B cell (primary cell): ENCODE data around the gene HOXB3. TPM values are rescaled to one million over a fixed set of nuclear protein-coding genes. Genes with fewer than 3 reads are reported as not detected.

ENCODE experiments used
- ATAC-seq: fragments of 200-7000 bp; cut with Tn5 transposase; one replicate; pipeline ENCODE4 v1.10.0; 2021; ENCODE audit warnings: low read depth, mild to moderate bottlenecking, moderate number of reproducible peaks, moderate library complexity
- CTCF ChIA-PET: fragments of 350-600 bp; sonication (Branson Sonifier 250); formaldehyde crosslinking; loops from one replicate; lab custom pipeline; 2021; ENCODE audit warnings: antibody characterized with exemption, inconsistent platforms; lab: Charles Lee
- POLR2A ChIA-PET: fragments of 350-600 bp; sonication (Branson Sonifier 250); formaldehyde crosslinking; loops from one replicate; lab custom pipeline; 2021; ENCODE audit warnings: antibody characterized with exemption; lab: Charles Lee
- DNase-seq: peaks from one replicate; pipeline ENCODE4 v3.0.0; 2013
- H2AFZ ChIP-seq: 2 replicates; pipeline ENCODE4 v1.6.1; 2012; ENCODE audit warnings: mild to moderate bottlenecking, low read depth, low read length; ENCODE audit not compliant: insufficient read depth, poor library complexity, severe bottlenecking
- H3K27ac ChIP-seq, 2 donors: 1 replicate in 1 of 2; 2 replicates in 1 of 2; pipeline ENCODE4 v1.5.1; 2012 to 2013; ENCODE audit warnings: low read length in 2 of 2, mild to moderate bottlenecking in 2 of 2, moderate library complexity in 1 of 2
- H3K27me3 ChIP-seq, 4 experiments: fragments of 200-600 bp in 1 of 4; sonication (generic) in 1 of 4; replicated peaks in 1 of 4; 1 replicate in 2 of 4; 2 replicates in 2 of 4; pipeline versions ENCODE4 v1.6.1 to v1.7.0; 2013 to 2016; ENCODE audit warnings: low read length in 3 of 4, mild to moderate bottlenecking in 2 of 4, mixed read lengths in 1 of 4, moderate library complexity in 1 of 4; ENCODE audit not compliant: insufficient read depth in 4 of 4, control insufficient read depth in 3 of 4; ENCODE audit errors: control extremely low read depth in 1 of 4
- H3K36me3 ChIP-seq, 2 experiments: replicated peaks in 1 of 2; 1 replicate in 1 of 2; 2 replicates in 1 of 2; pipeline versions ENCODE4 v1.6.1 to v1.7.1; 2013; ENCODE audit warnings: low read length in 1 of 2; ENCODE audit not compliant: insufficient read depth in 2 of 2, control insufficient read depth in 1 of 2; ENCODE audit errors: control extremely low read depth in 1 of 2, extremely low read depth in 1 of 2
- H3K4me1 ChIP-seq, 2 donors: fragments of 200-600 bp in 1 of 2; sonication (generic) in 1 of 2; 1 replicate in 1 of 2; 2 replicates in 1 of 2; pipeline versions ENCODE4 v1.5.1 to v1.6.1; 2013 to 2017; ENCODE audit warnings: low read length in 2 of 2; ENCODE audit not compliant: control insufficient read depth in 2 of 2, insufficient read depth in 2 of 2
- H3K4me2 ChIP-seq: replicated peaks from 2 replicates; pipeline ENCODE3; 2012; ENCODE audit warnings: mild to moderate bottlenecking, low read depth, low read length; ENCODE audit not compliant: poor library complexity, severe bottlenecking
- H3K4me3 ChIP-seq, 5 experiments: fragments of 200-600 bp in 1 of 5; sonication (generic) in 1 of 5; 1 replicate in 3 of 5; 2 replicates in 2 of 5; pipeline versions ENCODE4 v1.5.1 to v1.7.0; 2011 to 2016; ENCODE audit warnings: low read length in 4 of 5, mild to moderate bottlenecking in 4 of 5, low read depth in 2 of 5, control low read depth in 1 of 5, moderate library complexity in 1 of 5; ENCODE audit not compliant: insufficient read depth in 1 of 5; ENCODE audit errors: control extremely low read depth in 1 of 5, extremely low read depth in 1 of 5
- H3K79me2 ChIP-seq: fragments of 200-600 bp; sonication (generic); one replicate; pipeline ENCODE4 v1.6.0; 2016; ENCODE audit warnings: low read length; ENCODE audit not compliant: control insufficient read depth, insufficient read depth
- H3K9ac ChIP-seq: fragments of 200-600 bp; sonication (generic); 2 replicates; pipeline ENCODE4 v1.6.1; 2017; ENCODE audit warnings: mild to moderate bottlenecking, low read length, moderate library complexity
- H3K9me3 ChIP-seq, 3 donors: one replicate each; pipeline versions ENCODE4 v1.6.1 to v1.7.1; 2013; ENCODE audit warnings: low read length in 2 of 3; ENCODE audit not compliant: control insufficient read depth in 2 of 3, insufficient read depth in 1 of 3; ENCODE audit errors: control extremely low read depth in 1 of 3
- H4K20me1 ChIP-seq: 2 replicates; pipeline ENCODE4 v1.6.0; 2012; ENCODE audit warnings: mild to moderate bottlenecking, low read length; ENCODE audit not compliant: insufficient read depth, control insufficient read depth, poor library complexity, severe bottlenecking
- H3K27ac Mint-ChIP-seq: one replicate; pipeline ENCODE4 v1.8.0; 2021; ENCODE audit warnings: mixed read lengths
- H3K27me3 Mint-ChIP-seq: one replicate; pipeline ENCODE4 v1.8.0; 2021; ENCODE audit warnings: mixed read lengths
- H3K4me1 Mint-ChIP-seq: one replicate; pipeline ENCODE4 v1.8.0; 2021; ENCODE audit warnings: mixed read lengths
- H3K4me3 Mint-ChIP-seq: one replicate; pipeline ENCODE4 v1.8.0; 2021; ENCODE audit warnings: mixed read lengths
- H3K9me3 Mint-ChIP-seq: one replicate; pipeline ENCODE4 v1.8.0; 2022; ENCODE audit warnings: mixed read lengths; ENCODE audit not compliant: insufficient read depth
- EZH2 ChIP-seq: IDR thresholded peaks from 2 replicates; pipeline ENCODE4 v1.6.1; 2012; ENCODE audit warnings: borderline replicate concordance, low read depth, mild to moderate bottlenecking, moderate library complexity, low read length; ENCODE audit not compliant: insufficient read depth, poor library complexity, severe bottlenecking
- WGBS: methylation state at CpG from one replicate; pipeline ENCODE4 v1.1.5; 2013; ENCODE audit warnings: missing lambda C conversion rate; ENCODE audit not compliant: insufficient coverage; 5-methylcytosine and 5-hydroxymethylcytosine counted together
- intact Hi-C: fragments of 100-400 bp; cut with micrococcal nuclease; formaldehyde crosslinking; loops from one replicate; pipeline ENCODE4 v1.10.0; 2022
- polyA plus RNA-seq: library from polyadenylated mRNA; depleted of rRNA; stranded (reverse); fragments of >200 nt; gene quantifications from 2 replicates; pipeline ENCODE4 v1.2.3, GENCODE V29; 2012
- total RNA-seq, 2 donors: library from RNA; stranded (reverse); fragments of 120-200 nt in 1 of 2; gene quantifications; 1 replicate in 1 of 2; 2 replicates in 1 of 2; pipeline versions ENCODE4 v1.2.3 to v1.2.4, GENCODE V29; 2013 to 2022
- TF ChIP-seq, protein P1 (sequence below): fragments of 200-600 bp; IDR thresholded peaks from one replicate; pipeline ENCODE4 v1.8.0; 2022; ENCODE audit warnings: antibody characterized with exemption, mild to moderate bottlenecking

HOXB3 gene
- total and polyA plus RNA-seq, 2 donors (not counting 1 experiment from before 2014, with no cell fraction given), result 3.0 to 4.0 TPM

DNA sequence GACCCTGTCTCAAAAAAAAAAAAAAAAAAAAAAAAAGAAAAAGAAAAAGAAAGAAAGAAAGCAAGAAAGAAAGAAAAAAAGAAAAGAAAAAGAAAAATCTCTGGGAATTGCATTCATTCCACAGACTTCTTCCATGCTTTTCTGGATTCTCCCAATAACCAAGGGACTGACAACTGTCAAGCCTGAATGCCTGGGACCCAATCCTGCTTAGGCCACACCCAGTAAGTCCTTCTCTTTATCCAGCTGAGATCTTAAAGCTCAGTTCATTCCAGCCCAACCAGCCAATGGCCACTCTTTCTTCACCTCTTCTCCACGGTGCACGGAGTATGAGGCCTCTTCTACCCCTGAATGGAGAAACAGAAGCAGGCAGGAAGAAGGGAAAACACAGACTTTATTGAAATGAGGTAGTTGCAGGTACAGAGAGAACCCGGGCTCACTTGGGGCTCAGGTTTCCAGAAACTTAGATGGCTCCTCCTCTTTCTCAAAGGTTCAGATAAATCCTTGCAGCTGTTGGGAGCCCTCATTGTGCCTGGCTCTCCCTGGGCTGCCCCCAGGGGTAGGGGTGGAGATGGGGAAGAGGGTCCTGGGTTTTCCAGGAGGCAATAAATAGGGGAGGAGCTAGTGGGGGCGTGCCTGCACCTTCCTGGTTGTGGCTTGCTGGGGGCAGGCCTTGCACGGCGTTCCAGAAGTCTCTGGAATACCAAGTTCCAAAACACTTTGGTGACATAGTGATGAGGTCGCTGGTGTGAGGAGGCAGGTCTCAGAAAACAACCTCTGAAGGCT, 61.7 kb downstream of the HOXB3 start:
- Histone ChIP-seq H3K4me2 (no peak overlapping the region), H3K27ac (no peak overlapping the region), H3K4me3 (no peak overlapping the region), H3K9me3 (no peaks in the 10 kb centered on the region), H3K27me3 (peaks cover 0 to 28% (median 19%) of the 10 kb centered on the region in 4 experiments), H3K36me3 (no peaks in the 10 kb centered on the region), H4K20me1 (no peaks in the 10 kb centered on the region), H3K79me2 (no peaks in the 10 kb centered on the region), H3K4me1 (peaks cover 8 to 11% of the 10 kb centered on the region in 2 donors), H2AFZ (no peak overlapping the region), H3K9ac (no peak overlapping the region)
- H3K4me3 Mint-ChIP-seq, result no peak overlapping the region
- CTCF ChIA-PET, result no interaction called here
- peaks cover 38% of the 10 kb centered on the region for H3K27me3 Mint-ChIP-seq
- H3K27ac Mint-ChIP-seq, result no peak overlapping the region
- intact Hi-C loops, result no loop called here
- H3K4me1 Mint-ChIP-seq, result no peaks in the 10 kb centered on the region
- POLR2A ChIA-PET, result no interaction called here
- WGBS, result 84% methylated on average over 5 of the region's 7 CpGs
- ATAC-seq (no peak), DNase-seq (no peak)
- no peak for TF ChIP-seq EZH2
- TF ChIP-seq, protein P1, sequence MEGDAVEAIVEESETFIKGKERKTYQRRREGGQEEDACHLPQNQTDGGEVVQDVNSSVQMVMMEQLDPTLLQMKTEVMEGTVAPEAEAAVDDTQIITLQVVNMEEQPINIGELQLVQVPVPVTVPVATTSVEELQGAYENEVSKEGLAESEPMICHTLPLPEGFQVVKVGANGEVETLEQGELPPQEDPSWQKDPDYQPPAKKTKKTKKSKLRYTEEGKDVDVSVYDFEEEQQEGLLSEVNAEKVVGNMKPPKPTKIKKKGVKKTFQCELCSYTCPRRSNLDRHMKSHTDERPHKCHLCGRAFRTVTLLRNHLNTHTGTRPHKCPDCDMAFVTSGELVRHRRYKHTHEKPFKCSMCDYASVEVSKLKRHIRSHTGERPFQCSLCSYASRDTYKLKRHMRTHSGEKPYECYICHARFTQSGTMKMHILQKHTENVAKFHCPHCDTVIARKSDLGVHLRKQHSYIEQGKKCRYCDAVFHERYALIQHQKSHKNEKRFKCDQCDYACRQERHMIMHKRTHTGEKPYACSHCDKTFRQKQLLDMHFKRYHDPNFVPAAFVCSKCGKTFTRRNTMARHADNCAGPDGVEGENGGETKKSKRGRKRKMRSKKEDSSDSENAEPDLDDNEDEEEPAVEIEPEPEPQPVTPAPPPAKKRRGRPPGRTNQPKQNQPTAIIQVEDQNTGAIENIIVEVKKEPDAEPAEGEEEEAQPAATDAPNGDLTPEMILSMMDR, result no peak
- H3K9me3 Mint-ChIP-seq, result no peaks in the 10 kb centered on the region

GRCh38 chr17:48527547-48527932, 62.5 kb downstream of the HOXB3 start:
- H4K20me1 ChIP-seq, result no peaks in the 10 kb centered on the region
- no peaks in the 10 kb centered on the region for H3K9me3 Mint-ChIP-seq
- H3K79me2 ChIP-seq, result no peaks in the 10 kb centered on the region
- no peak overlapping the region for H3K27ac Mint-ChIP-seq
- no peaks in the 10 kb centered on the region for H3K4me1 Mint-ChIP-seq
- no peaks in the 10 kb centered on the region for H3K36me3 ChIP-seq
- TF ChIP-seq, protein P1, result no peak
- TF ChIP-seq EZH2, result no peak
- no peak overlapping the region for H3K9ac ChIP-seq
- H2AFZ ChIP-seq, result no peak overlapping the region
- peaks cover 8 to 11% of the 10 kb centered on the region in 2 donors for H3K4me1 ChIP-seq
- peaks cover 45% of the 10 kb centered on the region for H3K27me3 Mint-ChIP-seq
- no peak overlapping the region for H3K4me3 ChIP-seq
- ATAC-seq (no peak), DNase-seq (no peak)
- no peak overlapping the region for H3K4me3 Mint-ChIP-seq
- H3K9me3 ChIP-seq, result no peaks in the 10 kb centered on the region
- peak overlapping the region; percentile 48 for H3K4me2 ChIP-seq
- ChIA-PET CTCF (no interaction called here), POLR2A (no interaction called here)
- WGBS, result 88% methylated on average over 7 of the region's 14 CpGs
- intact Hi-C loops, result no loop called here
- peaks cover 0 to 36% (median 25%) of the 10 kb centered on the region in 4 experiments for H3K27me3 ChIP-seq
- no peak overlapping the region for H3K27ac ChIP-seq
